Trophoblast cell (in vitro differentiated cells and primary cell): ENCODE data around the gene ZNF24.

ENCODE experiments used
- DNase-seq, 2 donors: peaks; one replicate each; pipeline ENCODE4 v3.0.0-alpha.2; 2016
- H2AFZ ChIP-seq: 2 replicates; pipeline ENCODE4 v1.6.1; 2013; ENCODE audit warnings: low read length, moderate library complexity, mild to moderate bottlenecking; ENCODE audit not compliant: insufficient read depth, poor library complexity
- H2AK5ac ChIP-seq: 2 replicates; pipeline ENCODE4 v1.6.1; 2013; ENCODE audit warnings: mild to moderate bottlenecking, low read length
- H2BK120ac ChIP-seq: 2 replicates; pipeline ENCODE4 v1.6.1; 2013; ENCODE audit warnings: low read length, mild to moderate bottlenecking, moderate library complexity; ENCODE audit not compliant: insufficient read depth, poor library complexity
- H2BK12ac ChIP-seq: 2 replicates; pipeline ENCODE4 v1.6.1; 2013; ENCODE audit warnings: mild to moderate bottlenecking, low read length, moderate library complexity
- H2BK5ac ChIP-seq: 2 replicates; pipeline ENCODE4 v1.6.1; 2013; ENCODE audit warnings: low read length, low read depth, moderate library complexity, mild to moderate bottlenecking; ENCODE audit not compliant: poor library complexity
- H3K14ac ChIP-seq: 2 replicates; pipeline ENCODE4 v1.6.1; 2013; ENCODE audit warnings: mild to moderate bottlenecking, low read length
- H3K18ac ChIP-seq: 2 replicates; pipeline ENCODE4 v1.6.1; 2013; ENCODE audit warnings: mild to moderate bottlenecking, low read length
- H3K23ac ChIP-seq: 2 replicates; pipeline ENCODE4 v1.6.1; 2013; ENCODE audit warnings: low read length
- H3K27ac ChIP-seq: 2 replicates; pipeline ENCODE4 v1.5.1; 2013; ENCODE audit warnings: low read depth, mild to moderate bottlenecking, inconsistent platforms, low read length, moderate library complexity
- H3K27me3 ChIP-seq: 2 replicates; pipeline ENCODE4 v1.6.1; 2013; ENCODE audit warnings: inconsistent platforms, mild to moderate bottlenecking, low read length, moderate library complexity; ENCODE audit not compliant: insufficient read depth
- H3K36me3 ChIP-seq, 2 experiments: 1 replicate in 1 of 2; 2 replicates in 1 of 2; pipeline ENCODE4 v1.6.1; 2013; ENCODE audit warnings: low read length in 2 of 2, mild to moderate bottlenecking in 2 of 2, moderate library complexity in 1 of 2; ENCODE audit not compliant: insufficient read depth in 2 of 2, control insufficient read depth in 1 of 2
- H3K4ac ChIP-seq: 2 replicates; pipeline ENCODE4 v1.6.1; 2013; ENCODE audit warnings: low read depth, mild to moderate bottlenecking, low read length, moderate library complexity
- H3K4me1 ChIP-seq, 2 experiments: 1 replicate in 1 of 2; 2 replicates in 1 of 2; pipeline ENCODE4 v1.6.1; 2013; ENCODE audit warnings: low read length in 2 of 2, mild to moderate bottlenecking in 2 of 2, moderate library complexity in 1 of 2; ENCODE audit not compliant: insufficient read depth in 2 of 2, control insufficient read depth in 1 of 2
- H3K4me2 ChIP-seq: 2 replicates; pipeline ENCODE4 v1.6.1; 2013; ENCODE audit warnings: inconsistent platforms, mild to moderate bottlenecking, low read length, moderate library complexity
- H3K4me3 ChIP-seq: 2 replicates; pipeline ENCODE4 v1.5.1; 2013; ENCODE audit warnings: mild to moderate bottlenecking, low read depth, low read length, inconsistent platforms
- H3K79me1 ChIP-seq: one replicate; pipeline ENCODE4 v1.6.1; 2013; ENCODE audit warnings: low read length
- H3K79me2 ChIP-seq: 2 replicates; pipeline ENCODE4 v1.6.1; 2013; ENCODE audit warnings: low read length, mild to moderate bottlenecking; ENCODE audit not compliant: control insufficient read depth, insufficient read depth, poor library complexity
- H3K9ac ChIP-seq: 2 replicates; pipeline ENCODE4 v1.6.1; 2013; ENCODE audit warnings: mild to moderate bottlenecking, low read length
- H3K9me3 ChIP-seq: 2 replicates; pipeline ENCODE4 v1.6.1; 2013; ENCODE audit warnings: low read depth, mild to moderate bottlenecking, control low read depth, inconsistent platforms, low read length; ENCODE audit not compliant: insufficient read depth
- H4K12ac ChIP-seq: 2 replicates; pipeline ENCODE4 v1.6.1; 2013; ENCODE audit warnings: low read depth, mild to moderate bottlenecking, low read length, moderate library complexity
- H4K8ac ChIP-seq: 2 replicates; pipeline ENCODE4 v1.6.1; 2013; ENCODE audit warnings: low read depth, mild to moderate bottlenecking, low read length, moderate library complexity
- H4K91ac ChIP-seq: one replicate; pipeline ENCODE4 v1.6.1; 2013; ENCODE audit warnings: low read depth, mild to moderate bottlenecking, low read length, moderate library complexity
- WGBS: extraction: QIAGEN DNeasy Blood & Tissue Kit; methylation state at CpG from one replicate; pipeline ENCODE4 v1.1.7; 2013; ENCODE audit warnings: missing lambda C conversion rate; ENCODE audit not compliant: insufficient read length, insufficient coverage; ENCODE audit errors: extremely low coverage; 5-methylcytosine and 5-hydroxymethylcytosine counted together

ZNF24 gene

GRCh38 chr18:35335866-35336265, 8.4 kb downstream of the ZNF24 start:
- no peak overlapping the region for H4K91ac ChIP-seq
- H2BK12ac ChIP-seq, result no peak overlapping the region
- H2BK5ac ChIP-seq, result no peak overlapping the region
- H4K8ac ChIP-seq, result no peak overlapping the region
- no peak overlapping the region for H3K4me3 ChIP-seq
- no peak overlapping the region for H3K4me2 ChIP-seq
- no peaks in the 10 kb centered on the region for H3K79me2 ChIP-seq
- no peak overlapping the region for H2AK5ac ChIP-seq
- no CpG with 5 or more reads among the region's 4 CpGs for WGBS
- H3K14ac ChIP-seq, result no peak overlapping the region
- no peak overlapping the region for H3K9ac ChIP-seq
- no peak overlapping the region for H2AFZ ChIP-seq
- H3K18ac ChIP-seq, result no peak overlapping the region
- H3K27me3 ChIP-seq, result no peaks in the 10 kb centered on the region
- no peak overlapping the region for H4K12ac ChIP-seq
- H3K27ac ChIP-seq, result no peak overlapping the region
- no peak for DNase-seq
- H3K4ac ChIP-seq, result no peak overlapping the region
- no peak overlapping the region for H3K23ac ChIP-seq
- no peaks in the 10 kb centered on the region for H3K9me3 ChIP-seq
- no peaks in the 10 kb centered on the region for H3K79me1 ChIP-seq
- H3K4me1 ChIP-seq, result peaks cover 2% of the 10 kb centered on the region in 2 experiments
- no peak overlapping the region for H2BK120ac ChIP-seq
- peaks cover 9 to 37% of the 10 kb centered on the region in 2 experiments for H3K36me3 ChIP-seq

- H3K36me3 ChIP-seq, result peaks cover 4 to 31% of the 10 kb centered on the region in 2 experiments
- H3K14ac ChIP-seq, result no peak overlapping the region
- no peak overlapping the region for H2AK5ac ChIP-seq
- no peak overlapping the region for H4K12ac ChIP-seq
- H3K9me3 ChIP-seq, result no peaks in the 10 kb centered on the region
- DNase-seq, result peak in 1 of 2 donors; percentile 70
- H4K8ac ChIP-seq, result no peak overlapping the region
- H3K4me3 ChIP-seq, result no peak overlapping the region
- WGBS, result no CpG with 5 or more reads among the region's 3 CpGs
- H3K27ac ChIP-seq, result no peak overlapping the region
- H2BK5ac ChIP-seq, result no peak overlapping the region
- H3K79me1 ChIP-seq, result no peaks in the 10 kb centered on the region
- no peak overlapping the region for H3K4ac ChIP-seq
- H3K9ac ChIP-seq, result no peak overlapping the region
- H3K79me2 ChIP-seq, result no peaks in the 10 kb centered on the region
- peaks cover 2% of the 10 kb centered on the region in 2 experiments for H3K4me1 ChIP-seq
- no peak overlapping the region for H4K91ac ChIP-seq
- no peak overlapping the region for H3K18ac ChIP-seq
- H2AFZ ChIP-seq, result no peak overlapping the region
- no peak overlapping the region for H3K4me2 ChIP-seq
- H2BK12ac ChIP-seq, result no peak overlapping the region
- no peak overlapping the region for H2BK120ac ChIP-seq
- H3K27me3 ChIP-seq, result no peaks in the 10 kb centered on the region
- no peak overlapping the region for H3K23ac ChIP-seq
These were observed 9.4 kb downstream of the ZNF24 start for GRCh38 chr18:35334821-35335220.

- Histone ChIP-seq H3K4me2 (no peak overlapping the region), H2AFZ (no peak overlapping the region), H3K4me1 (peaks cover 2% of the 10 kb centered on the region in 2 experiments), H3K79me2 (no peaks in the 10 kb centered on the region), H4K91ac (no peak overlapping the region), H3K9ac (no peak overlapping the region), H2BK5ac (no peak overlapping the region), H3K79me1 (no peaks in the 10 kb centered on the region), H2BK120ac (no peak overlapping the region), H3K18ac (no peak overlapping the region), H3K9me3 (no peaks in the 10 kb centered on the region), H4K8ac (no peak overlapping the region), H3K4ac (no peak overlapping the region), H2BK12ac (no peak overlapping the region), H3K14ac (no peak overlapping the region), H3K36me3 (peaks cover 2 to 25% of the 10 kb centered on the region in 2 experiments), H2AK5ac (no peak overlapping the region), H3K23ac (no peak overlapping the region), H4K12ac (no peak overlapping the region), H3K4me3 (no peak overlapping the region), H3K27me3 (no peaks in the 10 kb centered on the region), H3K27ac (no peak overlapping the region)
- no peak for DNase-seq
- no CpG with 5 or more reads among the region's 1 CpG for WGBS
These were observed 10.0 kb downstream of the ZNF24 start for GRCh38 chr18:35334212-35334611.

- H3K27ac ChIP-seq, result no peak overlapping the region
- no peak overlapping the region for H2AFZ ChIP-seq
- H3K9ac ChIP-seq, result no peak overlapping the region
- no peak overlapping the region for H2BK5ac ChIP-seq
- no CpG with 5 or more reads among the region's 4 CpGs for whole genome bisulfite sequencing
- no peaks in the 10 kb centered on the region for H3K27me3 ChIP-seq
- no peaks in the 10 kb centered on the region for H3K79me1 ChIP-seq
- H2BK120ac ChIP-seq, result no peak overlapping the region
- H2AK5ac ChIP-seq, result peak overlapping the region; percentile 62
- H3K18ac ChIP-seq, result no peak overlapping the region
- H3K9me3 ChIP-seq, result no peaks in the 10 kb centered on the region
- no peak overlapping the region for H2BK12ac ChIP-seq
- peak overlapping the region; percentile 72 for H4K12ac ChIP-seq
- H3K4ac ChIP-seq, result no peak overlapping the region
- no peaks in the 10 kb centered on the region for H3K79me2 ChIP-seq
- no peak overlapping the region for H4K91ac ChIP-seq
- DNase-seq, result no peak
- H3K14ac ChIP-seq, result no peak overlapping the region
- peaks cover 2% of the 10 kb centered on the region in 2 experiments for H3K4me1 ChIP-seq
- H3K4me3 ChIP-seq, result no peak overlapping the region
- no peak overlapping the region for H4K8ac ChIP-seq
- H3K4me2 ChIP-seq, result no peak overlapping the region
- peaks cover 0 to 12% of the 10 kb centered on the region in 2 experiments for H3K36me3 ChIP-seq
- H3K23ac ChIP-seq, result no peak overlapping the region
These were observed 12.7 kb downstream of the ZNF24 start for GRCh38 chr18:35331367-35332087.
